GM19328 (cell line): ENCODE measurements around the gene RNF4.
"Not testable (repeated sequence)": the region's sequence is repeated elsewhere in the genome, so short reads cannot be mapped to it uniquely, and the experiment has no call there.

ENCODE experiments used
- ATAC-seq: cut with Tn5 transposase; IDR thresholded peaks from one replicate; pipeline ENCODE4 v1.9.1; 2021; ENCODE audit warnings: mild to moderate bottlenecking, moderate library complexity; ENCODE audit not compliant: unreplicated experiment

Gene RNF4

GRCh38 chr4:2468456-2469191 is at the start of gene RNF4:
Gene RNF4, plus strand, starts transcription at chr4:2469106. Its CDS starts 21,388 bp downstream, at chr4:2490494.
- peak; percentile 71 for ATAC-seq

GRCh38 chr4:2419814-2420213 is 49.1 kb upstream of the RNF4 start:
- no peak for ATAC-seq

GRCh38 chr4:2421928-2422327 is 47.0 kb upstream of the RNF4 start:
- ATAC-seq: no peak

DNA sequence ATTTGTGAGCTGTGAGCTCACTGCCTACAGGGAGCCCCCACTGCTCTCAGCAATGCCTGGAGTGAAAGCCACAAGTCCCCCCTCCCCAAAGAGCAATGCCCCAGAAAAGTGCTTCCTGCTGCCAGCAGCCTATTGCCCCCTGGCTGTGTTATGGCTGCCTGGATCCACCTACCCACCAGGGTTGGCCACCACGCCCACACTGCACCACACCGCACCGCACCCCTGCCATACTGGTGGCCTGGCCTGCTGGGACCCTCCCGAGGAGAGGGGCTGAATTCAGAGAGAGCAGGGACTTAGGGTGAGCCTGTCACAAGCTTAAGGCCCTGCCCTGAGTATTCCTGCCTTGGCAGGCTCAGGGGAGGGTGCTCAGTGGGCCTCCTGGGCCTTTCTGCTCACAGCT is 45.8 kb upstream of the RNF4 start:
- no peak for ATAC-seq

GRCh38 chr4:2423695-2424094 is 45.2 kb upstream of the RNF4 start:
- no peak for ATAC-seq

DNA sequence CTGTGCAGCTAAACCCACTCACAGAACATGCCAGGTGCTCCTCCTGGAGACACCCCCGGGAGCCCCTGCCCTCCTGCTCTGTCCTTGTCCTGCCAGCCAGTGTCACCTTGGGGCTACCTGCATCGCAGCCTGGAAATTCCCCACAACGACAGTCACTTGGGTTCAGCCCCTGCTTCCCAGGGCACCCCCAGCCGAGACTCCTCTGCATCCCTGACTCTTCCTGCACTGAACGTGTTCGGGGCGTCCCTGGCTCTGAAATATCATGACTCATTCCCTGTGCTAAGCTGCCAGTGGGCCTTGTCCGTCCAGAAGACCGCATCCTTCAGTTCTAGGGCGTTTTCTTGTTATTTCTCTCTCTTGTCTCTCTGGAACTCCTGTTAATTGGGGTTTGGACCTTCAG is 44.3 kb upstream of the RNF4 start:
- ATAC-seq: no peak

- no peak for ATAC-seq
Observed at GRCh38 chr4:2425386-2426068, 43.4 kb upstream of the RNF4 start.

GRCh38 chr4:2426069-2426397 is 42.9 kb upstream of the RNF4 start:
- ATAC-seq: no peak

- no peak for ATAC-seq
Observed at GRCh38 chr4:2426711-2427275, 42.1 kb upstream of the RNF4 start.

DNA sequence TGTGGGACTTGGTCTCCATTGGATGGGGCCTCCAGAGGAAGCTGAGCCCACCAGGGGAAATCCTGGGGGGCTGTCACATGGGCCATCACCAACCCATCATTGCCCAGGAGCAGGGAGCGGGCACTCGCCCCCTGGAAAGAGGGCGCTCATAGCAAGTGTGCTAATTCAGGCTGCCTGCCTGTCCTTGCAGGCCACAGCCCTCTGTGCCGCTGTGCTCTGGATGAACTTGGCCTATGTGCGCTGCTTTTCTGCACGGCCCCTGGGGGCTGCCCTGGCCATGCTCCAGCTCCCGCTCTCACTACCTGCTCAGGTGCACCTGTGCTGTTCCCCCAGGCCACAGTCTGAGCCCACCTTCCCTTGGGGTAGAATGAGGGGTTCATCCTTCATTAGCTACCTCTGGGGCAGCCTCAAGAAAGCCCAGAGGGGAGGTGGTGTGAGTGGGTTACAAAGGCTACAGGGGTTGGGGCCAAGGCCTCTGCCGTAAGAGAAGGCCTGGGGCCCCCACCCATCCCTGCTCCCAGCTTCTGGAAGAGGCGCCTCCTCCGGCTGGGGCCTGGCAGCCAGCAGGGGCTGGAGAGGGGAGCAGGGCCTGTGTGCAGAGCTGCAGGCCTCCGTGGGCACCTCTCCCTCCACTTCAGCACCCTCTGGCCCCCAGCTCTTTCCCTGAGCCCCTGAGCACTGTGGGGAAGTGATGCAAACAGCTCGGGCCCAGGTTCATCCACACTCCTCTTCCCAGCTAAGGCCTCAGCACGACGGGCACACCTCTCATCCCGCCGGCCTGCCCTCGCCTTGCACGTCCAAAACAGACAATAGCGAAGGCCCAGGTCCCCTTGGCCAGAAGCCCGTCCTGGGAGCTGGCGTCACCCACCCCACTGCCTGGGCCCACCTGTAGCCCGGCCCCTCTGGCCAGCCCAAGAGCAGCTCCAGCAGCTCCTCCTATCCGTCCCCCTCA is 41.2 kb upstream of the RNF4 start:
- ATAC-seq: no peak

GRCh38 chr4:2428496-2429213 is 40.3 kb upstream of the RNF4 start:
- ATAC-seq: no peak

- ATAC-seq: not testable (repeated sequence)
Observed at GRCh38 chr4:2429945-2430757, 38.8 kb upstream of the RNF4 start.

- ATAC-seq: no peak
Observed at GRCh38 chr4:2432004-2432403, 36.9 kb upstream of the RNF4 start.

DNA sequence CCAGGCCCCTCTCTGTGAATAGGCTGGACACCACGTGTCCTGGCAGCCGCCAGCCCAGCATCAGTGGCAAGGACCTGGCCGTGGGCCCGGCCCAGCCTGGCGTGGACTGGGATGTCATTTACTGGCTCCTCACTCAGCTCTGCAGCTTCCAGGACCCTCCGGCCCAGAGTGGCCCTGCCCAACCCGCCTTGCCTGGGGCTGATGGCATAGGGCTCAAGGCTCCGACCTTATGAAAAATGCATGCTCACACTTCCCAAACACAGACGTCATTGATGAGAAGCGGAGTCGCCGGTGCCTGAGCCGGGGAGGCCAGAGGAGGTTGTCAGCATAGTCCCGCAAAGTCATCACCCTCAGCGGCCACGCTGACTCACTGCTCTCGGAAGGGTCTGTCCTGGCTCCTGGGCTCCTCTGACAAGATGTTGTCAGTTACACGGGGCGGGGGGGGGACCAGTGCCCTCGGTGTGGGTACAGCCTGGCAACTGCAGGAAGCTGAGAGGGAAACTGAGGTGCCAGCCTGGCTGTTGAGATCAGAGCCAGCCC is 35.8 kb upstream of the RNF4 start:
- ATAC-seq: no peak

GRCh38 chr4:2433609-2434350 is 35.1 kb upstream of the RNF4 start:
- no peak for ATAC-seq

DNA sequence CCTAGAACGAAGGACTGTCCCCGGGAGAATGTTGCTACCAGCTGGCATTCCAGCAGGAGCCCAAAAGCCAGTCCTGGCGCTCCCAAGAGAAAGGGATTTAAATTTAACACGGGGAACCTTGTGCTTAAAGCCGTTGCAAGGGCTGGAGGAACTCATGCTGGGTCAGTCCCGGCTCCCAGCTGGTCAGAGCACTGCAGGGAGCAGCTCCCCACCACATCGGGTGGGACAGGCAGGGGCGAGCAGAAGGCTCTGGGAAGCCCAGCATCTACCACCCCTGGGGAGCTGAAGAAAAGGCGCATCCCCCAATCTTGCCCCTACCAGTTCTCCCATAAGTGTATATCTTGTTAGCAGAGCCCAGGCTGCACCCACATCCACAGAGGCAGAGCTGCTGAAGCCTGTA is 34.5 kb upstream of the RNF4 start:
- no peak for ATAC-seq

GRCh38 chr4:2436301-2436700 is 32.6 kb upstream of the RNF4 start:
- no peak for ATAC-seq

GRCh38 chr4:2436761-2437474 is 32.0 kb upstream of the RNF4 start:
- ATAC-seq: no peak
